VCaP (cell line): Measurements from ENCODE around the gene GALNT18.

Experiments
- H3K27ac ChIP-seq: fragments of 450-650 bp; 2 replicates; pipeline ENCODE4 v1.5.1; 2017
- TF ChIP-seq, protein P1 (sequence below): fragments of 450-650 bp; conservative IDR thresholded peaks from 2 replicates; pipeline ENCODE4 v1.5.1; 2017; ENCODE audit warnings: mild to moderate bottlenecking, moderate library complexity

GALNT18 gene

DNA sequence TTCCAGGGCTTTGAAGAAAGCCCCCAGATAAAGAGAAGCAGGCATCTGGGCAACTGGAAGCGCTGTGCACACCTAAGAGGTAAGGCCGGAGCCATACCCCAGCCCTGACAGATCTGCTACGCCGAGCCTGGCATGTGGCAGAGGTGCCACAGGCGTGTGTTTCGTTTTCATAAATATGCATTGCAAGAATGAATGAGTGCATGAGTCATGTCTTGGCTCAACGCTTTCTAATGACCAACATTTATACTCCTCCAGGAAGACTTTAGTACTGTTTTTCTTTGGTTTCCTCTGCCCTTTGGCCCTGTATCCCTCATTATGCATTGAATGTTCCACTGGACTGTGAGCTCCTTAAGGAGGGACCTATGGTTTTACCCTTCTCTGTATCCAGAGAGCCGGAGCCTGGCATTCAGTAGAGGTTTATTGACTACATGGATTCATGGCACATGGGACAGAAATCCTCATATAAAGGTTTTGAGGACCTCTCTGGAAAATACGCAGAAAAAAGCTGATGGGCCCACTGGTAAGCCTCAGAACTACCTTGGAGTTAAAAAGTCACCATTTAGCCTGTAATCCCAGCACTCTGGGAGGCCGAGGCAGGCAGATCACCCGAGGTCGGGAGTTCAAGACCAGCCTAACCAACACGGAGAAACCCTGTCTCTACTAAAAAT is 229.9 kb downstream of the GALNT18 start:
- TF ChIP-seq, protein P1, sequence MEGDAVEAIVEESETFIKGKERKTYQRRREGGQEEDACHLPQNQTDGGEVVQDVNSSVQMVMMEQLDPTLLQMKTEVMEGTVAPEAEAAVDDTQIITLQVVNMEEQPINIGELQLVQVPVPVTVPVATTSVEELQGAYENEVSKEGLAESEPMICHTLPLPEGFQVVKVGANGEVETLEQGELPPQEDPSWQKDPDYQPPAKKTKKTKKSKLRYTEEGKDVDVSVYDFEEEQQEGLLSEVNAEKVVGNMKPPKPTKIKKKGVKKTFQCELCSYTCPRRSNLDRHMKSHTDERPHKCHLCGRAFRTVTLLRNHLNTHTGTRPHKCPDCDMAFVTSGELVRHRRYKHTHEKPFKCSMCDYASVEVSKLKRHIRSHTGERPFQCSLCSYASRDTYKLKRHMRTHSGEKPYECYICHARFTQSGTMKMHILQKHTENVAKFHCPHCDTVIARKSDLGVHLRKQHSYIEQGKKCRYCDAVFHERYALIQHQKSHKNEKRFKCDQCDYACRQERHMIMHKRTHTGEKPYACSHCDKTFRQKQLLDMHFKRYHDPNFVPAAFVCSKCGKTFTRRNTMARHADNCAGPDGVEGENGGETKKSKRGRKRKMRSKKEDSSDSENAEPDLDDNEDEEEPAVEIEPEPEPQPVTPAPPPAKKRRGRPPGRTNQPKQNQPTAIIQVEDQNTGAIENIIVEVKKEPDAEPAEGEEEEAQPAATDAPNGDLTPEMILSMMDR: no peak
- H3K27ac ChIP-seq: no peak overlapping the region

DNA sequence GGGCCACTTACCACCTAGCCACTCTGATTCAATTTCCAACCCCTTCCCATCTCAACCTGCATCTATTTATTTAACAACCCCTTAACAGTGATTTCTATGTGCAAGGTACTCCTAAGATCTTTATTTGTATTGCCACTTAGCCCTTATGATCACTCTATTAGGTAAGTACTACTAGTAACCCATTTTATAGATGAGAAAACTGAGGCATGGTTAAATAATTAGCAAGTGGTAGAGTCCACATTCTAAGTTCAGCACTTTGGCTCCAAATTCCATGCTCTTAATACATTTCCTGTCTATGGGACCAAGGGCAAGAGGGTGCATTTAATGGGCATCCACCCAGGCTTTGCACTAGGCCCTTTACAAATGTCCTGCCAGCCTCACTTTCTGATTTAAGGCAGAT is 230.6 kb downstream of the GALNT18 start:
- no peak overlapping the region for H3K27ac ChIP-seq
- TF ChIP-seq, protein P1: no peak

DNA sequence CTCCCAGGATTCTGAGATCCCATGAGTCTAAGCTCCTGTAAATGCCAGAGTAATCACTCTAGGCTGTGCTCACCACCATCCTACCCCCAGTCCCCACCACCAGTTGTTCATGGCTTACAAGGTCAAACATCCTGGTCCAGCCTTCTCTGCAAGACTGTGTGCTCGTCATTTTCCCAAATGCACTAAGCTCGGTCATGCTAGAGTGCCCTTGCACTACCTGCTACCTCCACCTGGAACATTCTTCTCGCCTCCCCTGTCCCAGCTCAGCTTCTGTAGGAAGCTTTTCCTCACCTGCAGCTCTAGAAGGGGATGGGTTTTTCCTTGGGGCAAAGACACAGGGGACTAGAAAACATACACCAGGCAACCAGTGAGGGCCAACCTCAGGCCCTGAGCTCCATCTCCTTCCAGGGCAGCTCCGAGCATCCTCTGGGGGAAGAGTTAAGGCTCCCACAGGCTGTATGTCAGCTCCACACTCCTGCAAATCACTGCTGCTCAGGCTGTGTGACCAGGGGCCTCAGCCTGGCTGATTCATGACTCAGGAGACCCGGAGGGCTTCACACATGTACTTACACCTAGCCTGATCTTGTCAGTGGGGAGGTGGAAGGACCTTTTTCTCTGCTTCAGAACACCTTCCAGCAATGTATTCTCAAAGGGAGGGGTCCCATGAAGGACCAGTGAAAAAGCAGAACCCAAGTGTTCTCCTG is 231.6 kb downstream of the GALNT18 start:
- no peak overlapping the region for H3K27ac ChIP-seq
- TF ChIP-seq, protein P1: no peak

DNA sequence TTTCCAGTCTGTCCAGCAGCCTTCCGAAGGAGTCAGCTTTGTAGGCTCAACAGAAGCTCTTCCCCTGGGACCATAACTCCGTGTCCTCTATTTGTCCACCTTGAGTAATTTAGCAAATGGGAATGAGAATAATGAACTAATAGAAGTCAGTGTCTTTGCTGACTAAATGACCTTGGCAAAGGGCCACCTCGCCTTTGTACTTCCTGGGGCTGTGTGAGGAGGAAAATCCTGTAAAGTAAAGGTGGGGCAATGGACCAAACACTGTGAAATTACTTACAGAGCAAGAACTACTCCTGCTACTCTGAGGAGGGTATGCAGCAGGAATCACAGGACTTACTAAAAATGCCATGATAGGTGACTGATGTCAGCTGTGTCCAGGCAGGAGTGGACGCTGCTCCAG is 232.6 kb downstream of the GALNT18 start:
- TF ChIP-seq, protein P1: no peak
- H3K27ac ChIP-seq: no peak overlapping the region

DNA sequence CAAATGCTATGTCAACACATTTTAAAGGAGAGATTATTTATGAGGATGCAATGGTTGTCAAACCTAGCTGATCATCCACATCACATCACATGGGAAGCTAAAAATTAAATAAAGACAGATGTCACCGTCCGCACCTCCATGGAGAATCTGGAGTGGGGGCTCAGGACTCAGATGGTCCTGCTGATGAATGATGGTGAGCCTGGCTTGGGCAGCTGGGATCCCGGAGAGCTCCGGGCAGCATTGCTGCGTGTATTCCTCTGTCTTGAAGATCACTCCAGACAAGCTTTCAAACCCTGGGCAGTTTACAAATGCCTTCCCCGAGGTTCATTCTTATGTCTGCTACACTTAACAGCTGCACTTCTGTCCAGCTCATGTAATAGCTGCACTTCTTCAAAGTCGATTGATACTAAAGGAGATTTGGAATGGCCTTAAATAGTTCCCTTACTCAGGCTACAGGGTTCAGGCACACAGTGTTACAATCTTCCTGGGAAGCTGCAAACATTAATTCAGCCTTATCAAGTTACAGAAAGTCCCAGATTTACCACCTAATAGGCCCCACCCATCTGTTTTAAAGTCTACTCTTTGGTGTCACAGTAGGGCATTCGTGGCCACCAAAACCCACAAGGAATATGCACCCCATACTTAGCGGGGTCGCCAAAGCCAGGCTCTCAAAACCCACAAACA is 234.0 kb downstream of the GALNT18 start:
- H3K27ac ChIP-seq: no peak overlapping the region
- TF ChIP-seq, protein P1: no peak

DNA sequence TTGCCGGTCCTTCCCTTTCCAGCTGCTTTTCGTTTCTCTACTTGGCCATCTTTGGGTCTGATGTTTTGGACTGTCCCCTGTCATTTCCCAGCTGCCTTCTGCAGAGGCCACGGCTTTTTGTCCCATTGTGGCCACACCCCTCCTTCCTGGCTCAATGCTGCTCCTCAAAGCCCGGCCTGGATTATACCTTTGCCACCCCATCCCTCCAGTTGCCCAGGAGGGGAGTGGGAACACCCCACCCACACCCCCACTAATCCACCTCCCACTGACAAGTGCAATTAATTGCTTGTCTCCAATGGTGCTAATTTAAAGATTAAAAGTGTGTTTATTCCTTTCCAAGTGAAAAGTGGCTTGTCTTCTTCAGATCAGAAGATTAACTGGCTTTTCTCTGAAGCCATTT is 234.6 kb downstream of the GALNT18 start:
- TF ChIP-seq, protein P1: no peak

DNA sequence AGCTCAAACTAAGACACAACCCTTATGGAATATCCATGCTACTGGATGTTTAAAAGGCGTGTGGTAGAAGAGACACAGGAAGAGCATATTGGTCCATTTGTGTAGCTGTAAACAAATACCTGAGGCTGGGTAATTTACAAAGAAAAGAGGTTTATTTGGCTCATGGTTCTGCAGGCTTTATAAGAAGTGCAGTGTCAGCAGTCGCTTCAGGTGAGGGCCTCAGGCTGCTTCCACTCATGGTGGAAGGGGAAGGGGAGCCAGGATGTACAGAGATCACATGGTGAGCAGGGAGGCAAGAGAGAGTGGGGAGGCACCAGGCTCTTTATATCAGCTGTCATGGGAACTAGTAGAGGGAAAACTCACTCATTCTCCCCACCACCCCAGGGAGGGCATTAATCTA is 237.0 kb downstream of the GALNT18 start:
- no peak overlapping the region for H3K27ac ChIP-seq
- TF ChIP-seq, protein P1: no peak

More for the DNA sequence above, 234.6 kb downstream of the GALNT18 start:
- no peak overlapping the region for H3K27ac ChIP-seq
